IMR-90 (cell line): ENCODE measurements around the gene TNFRSF11A. TPM values are rescaled to one million over a fixed set of nuclear protein-coding genes. Genes with fewer than 3 reads are reported as not detected.

Experiments
- ATAC-seq: fragments of 200-7000 bp; cut with Tn5 transposase; 2 replicates; pipeline ENCODE4 v1.9.1; 2020; ENCODE audit warnings: low read depth, mild to moderate bottlenecking, moderate library complexity
- BruUV-seq: library from RNA; stranded (reverse); fragments of 400-500 nt; replicated peaks from 2 replicates; lab custom pipeline; 2021; lab: Mats Ljungman, UMichigan
- CTCF ChIA-PET: fragments of 300-600 bp; formaldehyde crosslinking; extraction: SDS; loops from one replicate; lab custom pipeline; 2021; ENCODE audit warnings: antibody characterized with exemption; lab: Yijun Ruan, JAX
- POLR2A ChIA-PET: fragments of 300-600 bp; sonication (Branson Sonifier 250); formaldehyde crosslinking; loops from one replicate; lab custom pipeline; 2022; ENCODE audit warnings: antibody characterized with exemption; ENCODE audit not compliant: unreplicated experiment; lab: Charles Lee
- DNase-seq: peaks from one replicate; pipeline ENCODE4 v3.0.0; 2013
- H2AFZ ChIP-seq: replicated peaks from 2 replicates; pipeline ENCODE3; 2013; ENCODE audit warnings: low read length, mild to moderate bottlenecking; ENCODE audit not compliant: poor library complexity
- H2AK5ac ChIP-seq: 2 replicates; pipeline ENCODE4 v1.6.1; 2013; ENCODE audit warnings: low read depth, low read length, inconsistent platforms
- H2AK9ac ChIP-seq: replicated peaks from 2 replicates; pipeline ENCODE3; 2013; ENCODE audit warnings: mild to moderate bottlenecking, low read depth, low read length, moderate library complexity; ENCODE audit not compliant: poor library complexity
- H2BK120ac ChIP-seq: 2 replicates; pipeline ENCODE4 v1.6.1; 2013; ENCODE audit warnings: low read depth, low read length, inconsistent platforms
- H2BK15ac ChIP-seq: 3 replicates; pipeline ENCODE4 v1.6.1; 2013; ENCODE audit warnings: low read depth, low read length, inconsistent platforms
- H2BK20ac ChIP-seq: 2 replicates; pipeline ENCODE4 v1.6.1; 2013; ENCODE audit warnings: low read depth, mild to moderate bottlenecking, inconsistent platforms, low read length, moderate library complexity
- H2BK5ac ChIP-seq: 2 replicates; pipeline ENCODE4 v1.6.1; 2013; ENCODE audit warnings: mild to moderate bottlenecking, low read depth, low read length, inconsistent platforms; ENCODE audit not compliant: poor library complexity, severe bottlenecking
- H3K14ac ChIP-seq: replicated peaks from 2 replicates; pipeline ENCODE4 v1.6.1; 2013; ENCODE audit warnings: low read depth, low read length, inconsistent platforms
- H3K18ac ChIP-seq: 2 replicates; pipeline ENCODE4 v1.6.1; 2013; ENCODE audit warnings: low read depth, low read length, control low read depth
- H3K23ac ChIP-seq: 2 replicates; pipeline ENCODE4 v1.6.1; 2013; ENCODE audit warnings: low read depth, low read length, inconsistent platforms
- H3K27ac ChIP-seq: 2 replicates; pipeline ENCODE4 v1.5.1; 2013; ENCODE audit warnings: mild to moderate bottlenecking, control low read depth, low read length; ENCODE audit not compliant: insufficient read depth
- H3K27me3 ChIP-seq: 2 replicates; pipeline ENCODE4 v1.6.1; 2013; ENCODE audit warnings: low read length; ENCODE audit not compliant: control insufficient read depth, insufficient read depth
- H3K36me3 ChIP-seq: 2 replicates; pipeline ENCODE4 v1.6.1; 2013; ENCODE audit warnings: low read length, mixed read lengths; ENCODE audit not compliant: control insufficient read depth, insufficient read depth
- H3K4ac ChIP-seq: 2 replicates; pipeline ENCODE4 v1.6.1; 2013; ENCODE audit warnings: low read depth, low read length, inconsistent platforms
- H3K4me1 ChIP-seq: 2 replicates; pipeline ENCODE4 v1.6.1; 2013; ENCODE audit warnings: low read length, mixed read lengths; ENCODE audit not compliant: control insufficient read depth, insufficient read depth
- H3K4me2 ChIP-seq: 2 replicates; pipeline ENCODE4 v1.6.1; 2013; ENCODE audit warnings: low read depth, mild to moderate bottlenecking, control low read depth, low read length, moderate library complexity
- H3K4me3 ChIP-seq: 2 replicates; pipeline ENCODE4 v1.5.1; 2013; ENCODE audit warnings: low read depth, mild to moderate bottlenecking, control low read depth, low read length, moderate library complexity; ENCODE audit not compliant: insufficient read depth
- H3K56ac ChIP-seq: 2 replicates; pipeline ENCODE4 v1.6.1; 2013; ENCODE audit warnings: low read length, inconsistent platforms; ENCODE audit not compliant: insufficient read depth; ENCODE audit errors: extremely low read depth
- H3K79me1 ChIP-seq, 2 experiments: 2 replicates each; pipeline ENCODE4 v1.6.1; 2013; ENCODE audit warnings: low read length in 2 of 2, inconsistent platforms in 1 of 2, low read depth in 1 of 2
- H3K9ac ChIP-seq: 2 replicates; pipeline ENCODE4 v1.6.1; 2013; ENCODE audit warnings: low read depth, low read length, control low read depth
- H3K9me1 ChIP-seq: 2 replicates; pipeline ENCODE4 v1.6.1; 2013; ENCODE audit warnings: low read length, inconsistent platforms; ENCODE audit not compliant: insufficient read depth
- H3K9me3 ChIP-seq: 2 replicates; pipeline ENCODE4 v1.6.1; 2013; ENCODE audit warnings: low read length; ENCODE audit not compliant: control insufficient read depth, insufficient read depth
- H4K20me1 ChIP-seq: 2 replicates; pipeline ENCODE4 v1.6.1; 2013; ENCODE audit warnings: low read length, inconsistent platforms; ENCODE audit not compliant: insufficient read depth
- H4K5ac ChIP-seq: 2 replicates; pipeline ENCODE4 v1.6.1; 2013; ENCODE audit warnings: mild to moderate bottlenecking, low read depth, low read length, control low read depth
- H4K8ac ChIP-seq, 2 experiments: 2 replicates each; pipeline ENCODE4 v1.6.1; 2013; ENCODE audit warnings: low read depth in 2 of 2, low read length in 2 of 2, control low read depth in 1 of 2, inconsistent platforms in 1 of 2
- H4K91ac ChIP-seq: 2 replicates; pipeline ENCODE4 v1.6.1; 2013; ENCODE audit warnings: low read depth, low read length, inconsistent platforms; ENCODE audit not compliant: insufficient read depth
- CHD1 ChIP-seq: IDR thresholded peaks from 2 replicates; pipeline ENCODE4 v1.6.1; 2012; ENCODE audit warnings: low read depth, low read length, improper control_type of control experiment
- CTCF ChIP-seq: conservative IDR thresholded peaks from 2 replicates; pipeline ENCODE4 v1.5.1; 2012; ENCODE audit warnings: mild to moderate bottlenecking, low read depth, low read length, improper control_type of control experiment
- POLR2A ChIP-seq: IDR thresholded peaks from 2 replicates; pipeline ENCODE4 v1.6.1; 2012; ENCODE audit warnings: mild to moderate bottlenecking, low read depth, low read length
- WGBS, 2 experiments: methylation state at CpG; one replicate each; pipeline versions ENCODE4 v1.1.5 to v1.1.7; 2013; ENCODE audit warnings: missing lambda C conversion rate in 2 of 2; ENCODE audit not compliant: insufficient read length in 1 of 2; ENCODE audit errors: extremely low coverage in 2 of 2; 5-methylcytosine and 5-hydroxymethylcytosine counted together
- dilution Hi-C: fragments of 300-500 bp; cut with HindIII; formaldehyde crosslinking; loops from one replicate; pipeline ENCODE4 v1.14.3; 2018; ENCODE audit warnings: low sequenced_read_pairs; ENCODE audit not compliant: unreplicated experiment
- in situ Hi-C: fragments of 300-500 bp; cut with MboI; formaldehyde crosslinking; loops from 3 replicates; pipeline ENCODE4 v1.14.3; 2019; ENCODE audit warnings: low sequenced_read_pairs, inconsistent platforms, mixed read lengths
- intact Hi-C: fragments of 100-400 bp; cut with micrococcal nuclease; formaldehyde crosslinking; loops from 2 replicates; pipeline ENCODE4 v1.10.0; 2022
- polyA plus RNA-seq, 3 experiments: library from polyadenylated mRNA; depleted of rRNA; stranded (reverse); fragments of >200 nt; gene quantifications; 2 replicates each; pipeline ENCODE4 v1.2.3, GENCODE V29; 2012; ENCODE audit warnings: low replicate concordance in 1 of 3
- total RNA-seq: library from RNA; depleted of rRNA; stranded (reverse); fragments of >200 nt; gene quantifications from 2 replicates; pipeline ENCODE4 v1.2.3, GENCODE V29; 2012
- TF ChIP-seq, protein P1 (sequence below): fragments of 150-350 bp; IDR thresholded peaks from 2 replicates; pipeline ENCODE4 v1.6.1; 2017; ENCODE audit warnings: mild to moderate bottlenecking, antibody characterized with exemption, low read length, low read depth

The TNFRSF11A gene
- total and polyA plus RNA-seq, 2 of the 4 experiments (the other 2 are of a cell fraction), result under 0.01 TPM; not detected in 1

- Histone ChIP-seq H4K5ac (no peak overlapping the region), H2AK5ac (no peak overlapping the region), H3K9me1 (no peaks in the 10 kb centered on the region), H4K91ac (no peak overlapping the region), H2BK20ac (no peak overlapping the region), H3K79me1 (no peaks in the 10 kb centered on the region), H3K4me3 (no peak overlapping the region), H3K9ac (no peak overlapping the region), H3K27me3 (peaks cover 20% of the 10 kb centered on the region), H2BK5ac (no peak overlapping the region), H3K9me3 (no peaks in the 10 kb centered on the region), H3K14ac (no peak overlapping the region), H2BK15ac (no peak overlapping the region), H3K56ac (no peak overlapping the region), H3K27ac (no peak overlapping the region), H3K4me1 (no peaks in the 10 kb centered on the region), H3K23ac (no peak overlapping the region), H4K8ac (no peak overlapping the region), H3K18ac (no peak overlapping the region), H2BK120ac (no peak overlapping the region), H3K36me3 (no peaks in the 10 kb centered on the region), H2AFZ (no peak overlapping the region), H3K4me2 (no peak overlapping the region), H3K4ac (no peak overlapping the region), H4K20me1 (no peaks in the 10 kb centered on the region), H2AK9ac (no peak overlapping the region)
- intact Hi-C loops, result no loop called here
- DNase-seq (no peak), ATAC-seq (no peak)
- no CpG with 5 or more reads among the region's 2 CpGs for WGBS, 2 experiments
- CTCF ChIA-PET, result interaction anchor here (0.7 kb wide), 1 partner anchor 281 kb away, joined by 3 read pairs; no protein-coding TSS in a partner anchor
- no peak for TF ChIP-seq CTCF
- TF ChIP-seq, protein P1, sequence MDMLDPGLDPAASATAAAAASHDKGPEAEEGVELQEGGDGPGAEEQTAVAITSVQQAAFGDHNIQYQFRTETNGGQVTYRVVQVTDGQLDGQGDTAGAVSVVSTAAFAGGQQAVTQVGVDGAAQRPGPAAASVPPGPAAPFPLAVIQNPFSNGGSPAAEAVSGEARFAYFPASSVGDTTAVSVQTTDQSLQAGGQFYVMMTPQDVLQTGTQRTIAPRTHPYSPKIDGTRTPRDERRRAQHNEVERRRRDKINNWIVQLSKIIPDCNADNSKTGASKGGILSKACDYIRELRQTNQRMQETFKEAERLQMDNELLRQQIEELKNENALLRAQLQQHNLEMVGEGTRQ, result no peak
- TF ChIP-seq CHD1, result no peak
- no peak for TF ChIP-seq POLR2A
- POLR2A ChIA-PET, result no interaction called here
- BruUV-seq, result no TSS peak
- dilution Hi-C loops, result no loop called here
- in situ Hi-C loops, result no loop called here
Observed at GRCh38 chr18:62365420-62365819, 40.3 kb downstream of the TNFRSF11A start.
